Adipose tissue (tissue), 3 donors: ENCODE data around the gene RXRA. TPM values are rescaled to one million over a fixed set of nuclear protein-coding genes. Genes with fewer than 3 reads are reported as not detected.
A peak's percentile ranks its signal among the peaks of the same experiment; 100 is the strongest.

Experiments used
- H3K27ac ChIP-seq: one replicate; pipeline ENCODE4 v1.5.1; 2013; ENCODE audit warnings: low read depth, low read length
- WGBS, 3 donors: extraction: QIAGEN DNeasy Blood & Tissue Kit; methylation state at CpG; one replicate each; pipeline ENCODE4 v1.1.7; 2013; 5-methylcytosine and 5-hydroxymethylcytosine counted together
- polyA plus RNA-seq, 3 donors: library from polyadenylated mRNA; stranded (reverse); fragments of 200-250 nt; gene quantifications; one replicate each; pipeline ENCODE4 v1.2.3, GENCODE V29; 2013
- donor health status: healthy with polysubstance abuse.
- donor health status: Bipolar disorder and iron deficiency.
- donor health status: healthy.

Gene RXRA
- polyA plus RNA-seq, 3 donors: 30.9 to 114 (median 69.4) TPM

DNA sequence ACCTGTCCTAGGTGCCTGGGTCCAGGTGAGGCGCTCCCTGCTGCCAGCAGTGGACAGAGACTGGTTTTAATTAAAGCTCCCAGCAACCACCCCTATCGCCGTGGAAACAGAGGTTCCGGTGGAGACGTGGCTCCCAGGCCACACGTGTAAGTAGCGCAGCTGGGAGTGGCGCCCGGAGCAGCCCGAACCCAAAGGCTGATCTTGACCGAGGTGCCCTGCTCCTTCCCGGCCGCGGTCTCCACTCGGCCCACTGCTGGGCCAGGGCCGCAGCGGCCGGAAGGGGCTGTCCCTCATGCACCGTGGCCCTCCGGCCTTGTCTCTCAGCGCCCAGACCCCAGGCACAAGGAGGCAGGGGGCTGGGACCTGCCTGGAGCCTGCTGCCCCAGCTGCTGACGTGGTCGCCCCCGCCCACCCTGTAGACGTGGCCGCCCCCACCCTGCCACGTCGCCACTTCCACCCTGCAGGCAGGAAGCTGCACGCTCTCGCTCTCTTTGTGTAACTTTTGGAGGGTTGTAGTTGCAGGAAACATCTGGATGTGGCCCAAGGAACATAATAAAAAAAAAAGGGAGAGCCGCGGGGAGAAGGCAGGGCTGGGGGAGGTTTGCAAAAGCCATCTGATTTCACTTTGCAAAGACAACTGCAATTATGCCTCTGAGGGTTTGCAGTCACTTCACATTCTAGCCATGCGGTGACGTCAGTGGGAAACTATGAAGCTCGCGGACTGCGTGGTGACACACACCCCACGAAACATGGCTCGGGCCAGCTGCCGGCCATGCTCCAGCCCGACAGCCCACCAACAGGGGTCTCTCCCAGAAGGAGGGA, 129.9 kb downstream of the RXRA start:
- WGBS, 3 donors: 4 to 54% (median 6%) methylated on average over 41 of the region's 41 CpGs
- peak overlapping the region; percentile 89 for H3K27ac ChIP-seq

DNA sequence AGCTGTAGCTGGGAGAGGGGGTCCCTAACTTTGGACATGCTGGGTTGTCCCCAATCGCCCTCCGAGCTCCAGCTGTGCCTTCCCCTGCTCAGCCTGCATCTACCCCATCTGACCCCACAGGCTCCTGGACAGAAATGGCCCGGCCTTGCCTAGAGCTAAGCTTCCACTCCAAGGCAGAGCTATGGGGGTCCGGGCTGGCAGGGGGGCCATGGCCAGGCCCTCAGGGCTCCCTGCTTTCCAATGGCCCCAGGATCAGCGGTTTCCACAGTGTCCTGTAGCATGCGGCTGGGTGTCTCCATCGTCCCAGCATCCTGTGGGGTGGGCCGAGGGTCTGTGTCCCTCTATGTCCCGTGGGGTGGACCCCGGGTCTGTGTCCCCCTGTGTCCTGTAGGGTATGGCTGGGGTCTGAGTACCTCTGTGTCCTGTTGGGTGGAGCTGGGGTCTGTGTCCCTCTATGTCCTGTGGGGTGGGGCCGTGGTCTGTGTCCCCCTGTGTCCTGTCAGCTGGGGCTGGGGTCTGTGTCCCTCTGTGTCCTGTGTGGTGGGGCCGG, 130.6 kb downstream of the RXRA start:
- H3K27ac ChIP-seq: peak overlapping the region; percentile 89
- 71 to 77% (median 74%) methylated on average over 12 of the region's 12 CpGs for WGBS, 3 donors

DNA sequence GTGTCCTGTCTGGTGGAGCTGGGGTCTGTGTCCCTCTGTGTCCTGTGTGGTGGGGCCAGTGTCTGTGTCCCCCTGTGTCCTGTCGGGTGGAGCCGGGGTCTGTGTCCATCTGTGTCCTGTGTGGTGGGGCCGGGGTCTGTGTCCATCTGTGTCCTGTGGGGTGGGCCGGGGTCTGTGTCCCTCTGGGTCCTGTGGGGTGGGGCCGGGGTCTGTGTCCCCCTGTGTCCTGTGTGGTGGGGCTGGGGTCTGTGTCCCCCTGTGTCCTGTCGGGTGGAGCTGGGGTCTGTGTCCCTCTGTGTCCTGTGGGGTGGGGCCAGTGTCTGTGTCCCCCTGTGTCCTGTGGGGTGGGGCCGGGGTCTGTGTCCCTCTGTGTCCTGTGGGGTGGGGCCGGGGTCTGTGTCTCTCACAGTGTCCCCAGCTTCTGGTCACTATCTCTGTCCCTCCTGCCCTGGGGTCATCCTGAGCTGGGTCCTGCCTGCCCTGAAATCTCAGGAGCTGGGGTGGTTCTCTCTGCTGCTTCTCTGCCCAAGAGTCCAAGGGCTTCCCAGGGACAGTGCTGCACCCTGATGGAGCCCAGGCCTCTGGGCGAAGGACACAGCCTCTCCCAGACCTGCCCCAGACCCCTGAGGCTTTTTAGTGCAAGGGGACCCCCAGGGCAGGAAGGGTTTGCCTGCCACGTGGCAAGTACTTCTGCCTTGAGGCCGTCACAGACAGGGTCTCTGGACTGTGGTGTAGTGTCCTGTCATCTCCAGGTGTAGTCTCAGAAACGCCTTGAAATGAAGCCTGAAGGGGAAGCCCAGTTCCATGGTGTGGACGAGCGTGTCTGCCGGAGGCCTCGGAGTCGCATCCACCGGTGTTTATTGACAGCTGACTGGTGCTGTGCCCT, 131.3 kb downstream of the RXRA start:
- peak overlapping the region; percentile 89 for H3K27ac ChIP-seq
- WGBS, 3 donors: 81 to 92% (median 89%) methylated on average over 18 of the region's 18 CpGs

DNA sequence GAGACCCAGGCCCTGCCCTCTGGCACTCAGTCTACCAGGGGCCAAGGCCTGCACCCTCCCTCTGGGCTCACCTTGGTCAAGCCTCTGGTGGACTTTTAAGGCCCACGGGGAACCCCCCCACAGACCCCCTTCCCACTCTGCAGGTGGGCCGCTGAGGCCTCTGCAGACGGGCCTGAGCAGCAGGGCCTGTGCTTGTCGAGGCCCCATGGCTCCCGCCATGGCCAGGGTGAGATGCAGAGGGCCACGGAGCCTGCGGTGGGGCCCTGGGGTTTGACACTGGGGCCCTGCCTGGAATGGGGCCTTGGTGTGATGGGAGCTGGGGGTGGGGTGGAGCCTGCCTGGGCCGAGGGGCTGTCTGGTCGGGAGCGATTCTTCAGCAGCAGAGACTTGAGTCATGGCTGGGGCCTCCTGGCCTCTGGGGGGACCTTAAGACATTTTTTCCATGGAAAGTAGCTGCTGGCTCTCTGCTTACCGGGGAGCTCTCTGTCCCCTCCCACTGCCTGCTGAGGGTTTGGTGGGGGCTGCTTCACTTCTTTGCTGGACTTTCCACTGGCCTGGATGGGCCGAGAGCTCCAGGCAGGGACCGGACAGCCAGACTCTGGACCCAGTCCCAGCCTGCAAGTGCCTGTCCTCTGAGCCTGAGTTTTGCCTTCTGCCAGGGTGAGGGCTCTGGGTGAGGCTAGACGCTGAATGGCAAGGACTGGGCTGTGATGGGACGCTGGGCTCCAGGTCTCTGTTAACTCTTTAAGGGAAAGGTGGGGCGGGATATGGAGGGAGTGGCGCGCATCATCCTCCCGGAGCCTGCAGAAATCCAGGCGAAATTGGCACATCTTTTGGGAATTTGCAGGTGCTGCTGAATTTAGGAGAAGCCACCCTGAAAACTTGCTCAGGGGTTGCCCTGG, 132.2 kb downstream of the RXRA start:
- 63 to 74% (median 68%) methylated on average over 20 of the region's 20 CpGs for WGBS, 3 donors
- H3K27ac ChIP-seq: no peak overlapping the region

DNA sequence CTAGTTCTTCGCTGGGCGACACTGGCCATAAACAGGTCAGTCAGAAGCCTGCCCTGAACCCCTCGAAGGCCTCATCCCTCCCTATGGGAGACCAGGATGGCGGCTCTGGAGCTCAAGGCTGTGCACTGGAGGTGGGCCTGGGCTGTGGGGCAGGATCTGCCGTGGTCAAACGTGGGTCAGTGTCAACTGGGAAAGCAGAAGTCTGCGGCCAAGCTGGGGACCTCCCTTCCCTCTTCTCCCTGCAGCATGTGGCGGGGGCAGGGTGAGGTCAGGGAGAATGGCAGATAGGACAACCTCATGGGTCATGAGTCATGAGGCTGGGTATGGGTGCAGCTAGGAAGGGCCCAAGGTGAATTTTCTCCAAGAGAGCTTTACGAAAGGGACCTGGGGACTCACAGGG, 132.9 kb downstream of the RXRA start:
- no peak overlapping the region for H3K27ac ChIP-seq
- 79 to 84% (median 81%) methylated on average over 9 of the region's 9 CpGs for WGBS, 3 donors

DNA sequence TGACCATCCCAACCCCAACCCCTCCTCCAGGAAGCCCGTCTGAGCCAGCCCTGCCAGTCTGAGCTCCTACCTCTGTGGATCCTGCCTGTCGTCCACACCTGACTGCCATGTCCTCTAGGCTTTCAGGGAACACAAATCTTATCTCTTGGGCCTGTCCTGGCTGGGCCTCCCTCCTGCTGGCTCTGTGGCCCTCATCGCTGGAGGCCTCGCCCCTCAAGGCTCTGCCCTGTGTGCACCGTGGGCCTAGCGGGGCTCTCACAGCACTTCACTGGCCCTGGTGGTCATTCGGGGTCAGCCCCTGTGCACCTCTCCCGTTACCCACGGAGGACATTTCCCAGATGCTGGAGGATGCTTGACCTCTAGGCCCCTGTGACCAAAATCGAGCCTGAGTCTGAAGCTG, 133.3 kb downstream of the RXRA start:
- WGBS, 3 donors: 88 to 97% (median 93%) methylated on average over 10 of the region's 10 CpGs

DNA sequence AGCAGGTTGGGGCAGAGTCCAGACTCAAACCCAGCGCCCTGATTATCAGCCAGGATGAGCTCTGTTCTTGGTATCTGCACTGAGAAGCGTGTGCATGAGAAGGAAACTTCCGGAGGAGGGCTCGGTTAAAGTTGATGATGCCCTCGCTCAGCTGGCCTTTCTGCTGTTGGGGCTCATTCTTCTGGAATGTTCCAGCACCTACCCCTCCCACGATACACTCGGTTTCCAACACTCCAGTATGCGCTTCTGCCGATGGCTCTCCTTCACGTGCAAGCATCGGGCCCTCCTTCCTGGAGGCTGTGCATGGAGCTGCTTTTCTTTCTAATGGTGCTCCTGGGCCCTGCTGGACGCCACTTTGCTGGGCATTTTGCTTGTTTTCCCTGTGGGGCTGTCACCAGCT, 134.0 kb downstream of the RXRA start:
- 88 to 90% (median 89%) methylated on average over 12 of the region's 12 CpGs for WGBS, 3 donors
- H3K27ac ChIP-seq: no peak overlapping the region

More for the DNA sequence above, 133.3 kb downstream of the RXRA start:
- H3K27ac ChIP-seq: no peak overlapping the region

DNA sequence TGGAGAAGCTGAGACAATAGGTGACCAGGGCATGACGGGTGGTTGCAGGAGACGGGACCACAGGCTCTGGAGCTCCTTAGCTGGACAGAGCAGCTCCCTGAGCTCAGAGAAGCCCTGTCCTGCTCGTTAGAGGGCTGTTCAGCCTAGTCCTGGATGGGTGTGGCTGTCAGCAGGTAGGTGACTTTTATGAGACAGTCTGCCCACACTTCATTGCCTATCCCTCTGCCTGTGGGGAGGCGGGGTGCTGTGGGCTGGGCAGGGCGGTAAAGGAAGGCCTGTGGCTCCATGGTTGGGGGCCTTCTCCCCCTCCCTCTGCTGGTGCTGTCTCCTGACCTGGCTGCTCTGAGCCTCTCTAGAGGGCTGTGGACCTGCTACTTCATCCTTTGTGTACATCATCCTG, 134.6 kb downstream of the RXRA start:
- 70 to 94% (median 82%) methylated on average over 5 of the region's 5 CpGs for WGBS, 3 donors
- H3K27ac ChIP-seq: no peak overlapping the region

DNA sequence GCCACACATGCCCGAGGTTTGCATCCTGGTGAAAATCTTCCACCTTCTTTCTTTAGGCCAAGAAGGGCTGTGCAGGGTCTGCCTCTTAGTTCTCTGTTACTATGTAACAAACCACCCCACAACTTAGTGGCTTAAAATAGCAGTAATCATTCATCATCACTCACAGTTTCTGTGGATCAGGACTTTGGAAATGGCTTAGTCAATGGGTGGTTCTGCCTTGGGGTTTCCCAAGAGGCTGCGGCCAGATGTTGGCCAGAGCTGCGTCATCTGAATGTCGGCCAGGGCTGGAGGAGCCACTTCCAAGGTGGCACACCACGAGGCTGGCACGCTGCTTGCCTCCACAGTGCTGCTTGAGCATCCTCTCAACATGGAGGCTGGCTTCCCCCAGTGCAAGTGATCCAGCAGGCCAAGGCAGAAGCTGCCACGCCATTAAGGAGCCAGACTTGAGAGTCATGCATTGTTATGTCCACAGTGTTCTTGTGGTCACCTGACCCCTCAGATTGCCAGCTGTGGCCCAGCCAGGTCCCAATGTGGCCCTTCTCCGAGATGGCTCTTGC, 135.2 kb downstream of the RXRA start:
- WGBS, 3 donors: 87 to 94% (median 88%) methylated on average over 8 of the region's 8 CpGs
- no peak overlapping the region for H3K27ac ChIP-seq

DNA sequence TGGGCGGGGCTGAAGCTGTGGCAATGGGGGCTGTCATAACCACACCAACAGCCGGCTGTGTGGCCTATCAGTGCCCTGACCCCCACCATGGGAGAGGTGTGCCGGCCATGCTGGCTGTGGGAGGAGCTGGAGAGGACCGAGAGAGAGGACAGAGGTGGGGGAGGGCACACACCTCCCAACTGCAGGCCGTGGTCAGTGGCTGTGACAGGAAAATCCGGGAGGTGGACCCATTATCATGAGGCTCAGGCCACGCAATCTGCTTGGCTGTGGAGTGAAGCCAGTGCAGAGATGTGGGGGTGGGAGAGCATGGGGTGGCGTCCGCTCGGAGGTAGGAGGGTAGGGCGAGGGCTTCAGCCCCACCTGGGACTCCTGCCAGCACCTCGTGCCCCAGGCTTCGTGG, 136.1 kb downstream of the RXRA start:
- H3K27ac ChIP-seq: no peak overlapping the region
- 43 to 67% (median 45%) methylated on average over 12 to 13 of the region's 13 CpGs for WGBS, 3 donors

DNA sequence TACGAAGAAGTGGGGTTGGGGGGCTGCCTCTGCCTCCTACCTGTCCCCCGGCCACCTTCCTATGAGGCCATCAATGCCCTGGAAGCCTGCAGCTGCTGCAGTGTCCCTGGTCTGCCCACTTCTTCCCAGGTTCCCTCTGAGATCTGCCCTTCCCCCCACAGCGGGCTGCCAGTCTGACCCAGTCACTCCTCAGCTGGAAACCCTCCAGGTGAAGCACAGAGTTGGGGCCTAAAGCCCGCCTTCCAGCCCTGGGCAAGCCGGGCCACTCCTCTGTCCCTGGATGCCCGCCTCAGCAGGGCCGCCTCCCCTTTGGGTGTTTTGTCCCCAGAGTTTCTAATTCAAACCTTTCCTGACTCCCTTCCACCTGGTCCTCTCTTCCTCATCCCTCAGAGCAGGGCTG, 137.0 kb downstream of the RXRA start:
- 60 to 86% (median 83%) methylated on average over 7 of the region's 7 CpGs for WGBS, 3 donors
- no peak overlapping the region for H3K27ac ChIP-seq

DNA sequence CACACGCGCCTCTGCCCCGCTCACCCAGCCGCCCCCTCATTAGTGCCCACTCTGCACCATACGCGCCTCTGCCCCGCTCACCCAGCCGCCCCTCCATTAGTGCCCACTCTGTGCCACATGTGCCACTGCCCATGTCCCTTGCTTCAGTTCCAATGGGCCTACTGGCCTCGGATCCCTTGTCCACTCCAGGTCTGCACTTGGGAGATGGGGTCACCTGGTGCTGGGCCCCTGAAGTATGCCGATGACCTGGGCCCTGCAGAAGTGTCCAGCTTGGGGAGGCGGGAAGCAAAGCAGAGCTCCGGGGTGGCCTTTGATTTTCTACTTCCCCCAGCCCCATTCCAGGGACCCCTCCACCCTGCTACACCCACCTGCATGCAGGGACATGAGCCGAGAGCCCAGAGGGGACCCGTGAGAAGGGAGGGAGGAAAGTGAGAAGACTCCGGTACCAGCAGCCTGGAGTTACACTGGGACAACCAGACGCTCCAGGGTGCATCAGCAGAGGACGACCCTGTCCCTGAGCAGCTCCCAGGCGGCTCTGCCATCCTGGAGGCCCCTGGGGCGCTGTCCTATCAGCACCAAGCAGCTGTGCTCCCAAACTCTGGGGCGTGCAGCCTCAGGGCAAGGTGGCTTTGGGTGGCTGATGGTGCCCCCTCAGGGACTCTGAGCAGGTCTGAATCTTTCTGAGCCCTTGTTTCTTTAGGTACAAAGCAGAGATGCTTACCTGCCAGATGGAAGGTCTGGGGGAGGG, 140.8 kb downstream of the RXRA start:
- 69 to 91% (median 82%) methylated on average over 17 to 20 of the region's 20 CpGs for WGBS, 3 donors

DNA sequence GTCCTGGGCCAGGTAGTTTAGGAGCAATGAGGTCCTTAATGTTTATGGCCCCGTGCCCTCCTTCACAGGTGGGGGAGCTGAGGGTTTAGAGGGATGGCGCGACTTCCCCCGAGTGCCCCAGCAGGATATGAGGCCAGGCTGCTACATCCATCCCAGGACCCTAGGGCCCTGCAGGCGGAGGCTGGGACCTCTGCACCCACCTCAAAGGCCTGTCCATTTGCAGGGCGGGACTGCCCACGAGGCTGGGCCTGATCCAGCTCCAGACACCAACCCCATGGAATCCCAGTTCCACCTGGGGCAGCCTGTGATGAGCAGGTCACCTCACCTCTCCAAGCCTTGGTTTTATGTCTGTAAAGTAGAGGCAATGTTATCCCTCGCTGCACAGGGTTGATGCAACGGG, 142.1 kb downstream of the RXRA start:
- WGBS, 3 donors: 77 to 91% (median 87%) methylated on average over 9 of the region's 9 CpGs

More for the DNA sequence above, 140.8 kb downstream of the RXRA start:
- H3K27ac ChIP-seq: no peak overlapping the region

DNA sequence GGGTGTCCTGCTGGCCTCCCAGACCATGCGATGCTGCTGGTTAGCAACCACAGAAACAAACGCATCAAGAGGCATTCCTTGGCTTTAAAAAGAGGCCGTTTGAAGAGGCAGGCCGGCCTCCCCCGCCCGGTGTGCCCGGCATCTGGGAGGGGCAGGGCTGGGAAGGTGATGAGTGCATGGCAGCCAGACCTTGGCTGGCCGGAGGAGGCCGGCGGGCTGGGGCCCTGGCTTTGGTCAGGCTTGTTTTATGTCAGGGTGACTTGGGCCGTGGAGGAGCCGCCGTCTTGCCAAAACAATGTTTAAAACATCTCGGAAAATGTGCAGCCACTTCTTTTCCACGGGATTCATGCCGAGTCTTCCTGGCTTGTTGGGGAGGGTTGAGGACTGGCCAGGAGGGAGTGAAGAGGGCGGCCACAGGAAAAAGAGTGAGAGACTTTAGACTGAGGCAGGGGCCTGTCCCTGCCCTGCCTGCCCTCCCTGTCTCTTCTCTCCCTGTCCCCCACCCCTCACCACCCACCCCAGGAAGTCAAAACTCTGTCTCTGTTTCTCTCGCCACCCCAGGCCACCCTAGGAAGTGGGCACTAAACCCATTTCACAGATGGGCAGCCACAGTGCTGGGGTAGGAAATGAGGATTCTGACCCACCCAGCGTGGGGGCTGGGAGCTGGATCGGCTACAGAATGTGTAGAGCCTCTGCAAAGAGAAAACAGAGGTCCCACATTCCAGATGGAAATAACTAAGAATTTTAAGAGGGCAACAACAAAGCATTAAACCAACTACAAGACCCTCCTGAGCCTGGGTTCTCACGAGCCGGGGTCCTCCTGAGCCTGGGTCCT, 143.0 kb downstream of the RXRA start:
- H3K27ac ChIP-seq: no peak overlapping the region
- WGBS, 3 donors: 55 to 66% (median 66%) methylated on average over 22 of the region's 22 CpGs

More for the DNA sequence above, 142.1 kb downstream of the RXRA start:
- no peak overlapping the region for H3K27ac ChIP-seq

DNA sequence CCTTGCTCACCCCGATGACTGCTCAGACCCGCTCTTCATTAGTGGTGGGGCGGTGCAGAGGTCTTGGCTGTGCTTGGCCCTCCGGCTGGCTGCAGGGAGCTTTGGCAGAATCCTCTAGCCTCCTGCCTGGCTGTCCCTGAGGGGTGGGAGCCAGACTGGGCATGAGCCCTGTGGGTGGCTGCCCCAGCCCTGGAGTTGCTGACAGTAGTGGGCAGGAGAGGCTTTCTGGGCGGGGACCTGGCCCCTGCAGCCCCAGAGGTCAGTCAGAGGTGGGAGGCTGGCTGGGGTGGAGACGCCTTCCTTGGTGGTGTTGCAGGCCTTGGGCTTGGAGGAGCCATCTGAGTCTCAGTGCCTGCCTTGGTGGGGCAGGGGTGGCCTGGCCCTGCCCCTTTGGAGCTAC, 146.0 kb downstream of the RXRA start:
- no peak overlapping the region for H3K27ac ChIP-seq
- WGBS, 3 donors: 90 to 92% (median 91%) methylated on average over 6 of the region's 6 CpGs
